Stimulated activated CD8-positive, alpha-beta memory T cell treated with anti-CD3 and anti-CD28 coated beads, Interleukin-12 subunit alpha, Interleukin-12 subunit beta, amount 100 ng/mL, for 24 hours (primary cell): ENCODE results near the gene CSGALNACT2.

Experiments used
- DNase-seq: peaks from one replicate; pipeline ENCODE4 v3.0.0-alpha.2; 2020; ENCODE audit errors: extremely low read depth

CSGALNACT2 gene

GRCh38 chr10:43202657-43203447 is 64.6 kb downstream of the CSGALNACT2 start:
- no peak for DNase-seq

GRCh38 chr10:43203448-43204041 is 65.3 kb downstream of the CSGALNACT2 start:
- no peak for DNase-seq

GRCh38 chr10:43204042-43204942 is 66.0 kb downstream of the CSGALNACT2 start:
- no peak for DNase-seq

- peak; percentile 32 for DNase-seq
Observed at GRCh38 chr10:43204943-43205671, 66.9 kb downstream of the CSGALNACT2 start.

GRCh38 chr10:43205681-43206390 is 67.6 kb downstream of the CSGALNACT2 start:
- no peak for DNase-seq

- DNase-seq = no peak
Observed at GRCh38 chr10:43206391-43207235, 68.4 kb downstream of the CSGALNACT2 start.

GRCh38 chr10:43208147-43209073 is 70.2 kb downstream of the CSGALNACT2 start:
- DNase-seq = no peak

GRCh38 chr10:43209074-43209455 is 70.8 kb downstream of the CSGALNACT2 start:
- DNase-seq = no peak

- no peak for DNase-seq
Observed at GRCh38 chr10:43209651-43210141, 71.5 kb downstream of the CSGALNACT2 start.

- no peak for DNase-seq
Observed at GRCh38 chr10:43210556-43210955, 72.3 kb downstream of the CSGALNACT2 start.

- DNase-seq = no peak
Observed at GRCh38 chr10:43211030-43211429, 72.8 kb downstream of the CSGALNACT2 start.

GRCh38 chr10:43211431-43212042 is 73.3 kb downstream of the CSGALNACT2 start:
- DNase-seq = no peak

- DNase-seq = no peak
Observed at GRCh38 chr10:43212043-43212721, 73.9 kb downstream of the CSGALNACT2 start.

GRCh38 chr10:43214071-43214955 is 76.1 kb downstream of the CSGALNACT2 start:
- no peak for DNase-seq

GRCh38 chr10:43214956-43215561 is 76.8 kb downstream of the CSGALNACT2 start:
- DNase-seq = no peak

- DNase-seq = no peak
Observed at GRCh38 chr10:43215758-43216455, 77.7 kb downstream of the CSGALNACT2 start.
